Gastroesophageal sphincter (tissue), 4 donors: ENCODE measurements around the gene DNAAF5. TPM values are rescaled to one million over a fixed set of nuclear protein-coding genes. Genes with fewer than 3 reads are reported as not detected.
A peak's percentile ranks its signal among the peaks of the same experiment; 100 is the strongest.

ENCODE experiments used
- ATAC-seq: fragments of 150-250 bp; one replicate; pipeline ENCODE4 v1.9.1; 2016; ENCODE audit warnings: mild to moderate bottlenecking, moderate library complexity
- H3K27ac ChIP-seq, 4 donors: fragments of 200-600 bp; sonication (generic) in 3 of 4; 1 replicate in 3 of 4; 2 replicates in 1 of 4; pipeline ENCODE4 v1.5.1; 2016 to 2019
- H3K27me3 ChIP-seq: fragments of 200-600 bp; sonication (generic); one replicate; pipeline ENCODE4 v1.5.1; 2019
- H3K36me3 ChIP-seq, 2 donors: fragments of 200-600 bp; sonication (generic); one replicate each; pipeline ENCODE4 v1.5.1; 2019; ENCODE audit warnings: control low read depth in 1 of 2
- H3K4me1 ChIP-seq, 3 donors: fragments of 200-600 bp; sonication (generic); 1 replicate in 2 of 3; 2 replicates in 1 of 3; pipeline ENCODE4 v1.5.1; 2016 to 2019; ENCODE audit warnings: control low read depth in 2 of 3
- H3K4me3 ChIP-seq, 2 donors: fragments of 200-600 bp; sonication (generic); one replicate each; pipeline ENCODE4 v1.5.1; 2019; ENCODE audit warnings: mild to moderate bottlenecking in 1 of 2, moderate library complexity in 1 of 2
- H3K9me3 ChIP-seq, 3 donors: fragments of 200-600 bp; sonication (generic); one replicate each; pipeline ENCODE4 v1.5.1; 2017 to 2019; ENCODE audit warnings: control low read depth in 2 of 3
- EP300 ChIP-seq: sonication (generic); formaldehyde crosslinking; IDR thresholded peaks from one replicate; pipeline ENCODE4 v1.6.1; 2017; ENCODE audit warnings: antibody characterized with exemption, mild to moderate bottlenecking
- POLR2A ChIP-seq, 2 donors: fragments of 450-650 bp; IDR thresholded peaks; one replicate each; pipeline ENCODE4 v1.6.1; 2017; ENCODE audit warnings: antibody characterized with exemption in 2 of 2, mild to moderate bottlenecking in 2 of 2, moderate library complexity in 1 of 2
- POLR2AphosphoS5 ChIP-seq: sonication (generic); formaldehyde crosslinking; IDR thresholded peaks from one replicate; pipeline ENCODE4 v1.6.1; 2017; ENCODE audit warnings: antibody characterized with exemption
- WGBS, 2 donors: methylation state at CpG; one replicate each; pipeline ENCODE4 v1.1.5; 2018; ENCODE audit warnings: low coverage in 1 of 2; 5-methylcytosine and 5-hydroxymethylcytosine counted together
- total RNA-seq, 4 donors: library from RNA; depleted of rRNA; stranded (reverse); fragments of >200 nt; gene quantifications; one replicate each; pipeline ENCODE4 v1.1.0, GENCODE V29; 2016
- TF ChIP-seq, protein P1 (sequence below), 4 experiments: fragments of 200-600 bp in 2 of 4; fragments of 450-650 bp in 2 of 4; sonication (generic) in 1 of 4; IDR thresholded peaks; one replicate each; pipeline ENCODE4 v1.5.1; 2017 to 2019; ENCODE audit warnings: antibody characterized with exemption in 4 of 4, mild to moderate bottlenecking in 2 of 4, moderate library complexity in 2 of 4

Gene DNAAF5
- total RNA-seq, 4 donors from 2014 or later: 17.4 to 36.4 (median 21.7) TPM

DNA sequence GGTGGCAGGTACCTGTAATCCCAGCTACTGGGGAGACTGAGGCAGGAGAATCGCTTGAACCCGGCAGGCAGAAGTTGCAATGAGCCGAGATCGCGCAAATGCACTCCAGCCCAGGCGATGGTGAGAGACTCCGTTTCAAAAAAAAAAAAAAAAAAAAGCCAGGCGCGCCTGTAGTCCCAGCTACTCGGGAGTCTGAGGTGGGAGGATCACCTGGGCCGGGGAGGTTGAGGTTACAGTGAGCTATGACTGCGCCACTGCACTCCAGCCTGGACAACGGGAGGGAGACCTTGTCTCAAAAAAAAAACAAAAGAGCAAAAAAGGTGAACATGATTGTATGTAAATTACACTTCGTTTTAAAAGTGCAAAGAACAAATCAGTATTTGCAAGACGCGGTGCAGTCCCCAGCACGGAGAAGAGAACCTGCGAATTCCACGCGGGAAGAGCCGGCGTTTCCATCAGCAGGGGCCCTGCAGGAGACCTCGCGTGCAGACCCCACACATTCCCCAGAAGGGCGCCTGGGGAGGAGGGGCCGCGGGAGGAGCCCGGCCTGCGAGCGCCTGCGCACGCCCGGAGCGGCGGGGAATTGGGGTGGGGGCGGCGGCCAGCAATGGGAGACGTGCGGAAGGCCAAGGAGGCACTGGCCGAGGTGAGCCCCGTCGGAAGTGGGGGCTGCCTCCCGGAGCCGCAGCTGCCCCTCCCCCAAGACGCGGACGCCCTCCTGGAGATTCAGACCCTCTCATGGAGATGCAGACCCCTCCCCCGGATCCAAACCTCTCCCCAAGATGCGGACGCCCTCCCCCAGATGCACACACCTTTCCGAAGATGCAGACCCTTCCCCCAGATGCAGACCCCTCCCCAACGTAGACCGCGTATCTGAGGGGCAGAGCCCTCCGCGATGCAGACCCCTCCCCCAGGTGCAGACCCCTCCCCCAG lies 89.1 kb downstream of the DNAAF5 start:
- ATAC-seq: no peak
- Histone ChIP-seq H3K36me3 (no peaks in the 10 kb centered on the region), H3K27me3 (no peaks in the 10 kb centered on the region), H3K27ac (peak overlapping the region; percentile 70 to 96 (median 95)), H3K4me1 (peaks cover 3 to 81% (median 36%) of the 10 kb centered on the region in 3 donors), H3K4me3 (peak overlapping the region; percentile 21 to 94), H3K9me3 (no peaks in the 10 kb centered on the region)
- 44 to 65% methylated on average over 13 to 25 of the region's 56 CpGs for WGBS, 2 donors
- TF ChIP-seq POLR2AphosphoS5: no peak
- TF ChIP-seq EP300: no peak
- TF ChIP-seq, protein P1, sequence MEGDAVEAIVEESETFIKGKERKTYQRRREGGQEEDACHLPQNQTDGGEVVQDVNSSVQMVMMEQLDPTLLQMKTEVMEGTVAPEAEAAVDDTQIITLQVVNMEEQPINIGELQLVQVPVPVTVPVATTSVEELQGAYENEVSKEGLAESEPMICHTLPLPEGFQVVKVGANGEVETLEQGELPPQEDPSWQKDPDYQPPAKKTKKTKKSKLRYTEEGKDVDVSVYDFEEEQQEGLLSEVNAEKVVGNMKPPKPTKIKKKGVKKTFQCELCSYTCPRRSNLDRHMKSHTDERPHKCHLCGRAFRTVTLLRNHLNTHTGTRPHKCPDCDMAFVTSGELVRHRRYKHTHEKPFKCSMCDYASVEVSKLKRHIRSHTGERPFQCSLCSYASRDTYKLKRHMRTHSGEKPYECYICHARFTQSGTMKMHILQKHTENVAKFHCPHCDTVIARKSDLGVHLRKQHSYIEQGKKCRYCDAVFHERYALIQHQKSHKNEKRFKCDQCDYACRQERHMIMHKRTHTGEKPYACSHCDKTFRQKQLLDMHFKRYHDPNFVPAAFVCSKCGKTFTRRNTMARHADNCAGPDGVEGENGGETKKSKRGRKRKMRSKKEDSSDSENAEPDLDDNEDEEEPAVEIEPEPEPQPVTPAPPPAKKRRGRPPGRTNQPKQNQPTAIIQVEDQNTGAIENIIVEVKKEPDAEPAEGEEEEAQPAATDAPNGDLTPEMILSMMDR (IDR thresholded peaks at IDR 0.05): no peak
- no peak for TF ChIP-seq POLR2A (IDR thresholded peaks at IDR 0.05)

- Histone ChIP-seq H3K36me3 (no peaks in the 10 kb centered on the region), H3K27me3 (no peaks in the 10 kb centered on the region), H3K27ac (peak overlapping the region; percentile 70 to 96 (median 95)), H3K9me3 (no peaks in the 10 kb centered on the region), H3K4me3 (peak overlapping the region; percentile 93 to 94), H3K4me1 (peaks cover 3 to 89% (median 36%) of the 10 kb centered on the region in 3 donors)
- ATAC-seq: peak; percentile 95
- no CpG with 5 or more reads among the region's 51 CpGs for WGBS, 2 donors
- TF ChIP-seq POLR2AphosphoS5 (peak; percentile 87), POLR2A (IDR thresholded peaks at IDR 0.05) (peak; percentile 73 to 89)
- TF ChIP-seq, protein P1 (IDR thresholded peaks at IDR 0.05): no peak
Observed at GRCh38 chr7:816300-816750, 89.8 kb downstream of the DNAAF5 start.

DNA sequence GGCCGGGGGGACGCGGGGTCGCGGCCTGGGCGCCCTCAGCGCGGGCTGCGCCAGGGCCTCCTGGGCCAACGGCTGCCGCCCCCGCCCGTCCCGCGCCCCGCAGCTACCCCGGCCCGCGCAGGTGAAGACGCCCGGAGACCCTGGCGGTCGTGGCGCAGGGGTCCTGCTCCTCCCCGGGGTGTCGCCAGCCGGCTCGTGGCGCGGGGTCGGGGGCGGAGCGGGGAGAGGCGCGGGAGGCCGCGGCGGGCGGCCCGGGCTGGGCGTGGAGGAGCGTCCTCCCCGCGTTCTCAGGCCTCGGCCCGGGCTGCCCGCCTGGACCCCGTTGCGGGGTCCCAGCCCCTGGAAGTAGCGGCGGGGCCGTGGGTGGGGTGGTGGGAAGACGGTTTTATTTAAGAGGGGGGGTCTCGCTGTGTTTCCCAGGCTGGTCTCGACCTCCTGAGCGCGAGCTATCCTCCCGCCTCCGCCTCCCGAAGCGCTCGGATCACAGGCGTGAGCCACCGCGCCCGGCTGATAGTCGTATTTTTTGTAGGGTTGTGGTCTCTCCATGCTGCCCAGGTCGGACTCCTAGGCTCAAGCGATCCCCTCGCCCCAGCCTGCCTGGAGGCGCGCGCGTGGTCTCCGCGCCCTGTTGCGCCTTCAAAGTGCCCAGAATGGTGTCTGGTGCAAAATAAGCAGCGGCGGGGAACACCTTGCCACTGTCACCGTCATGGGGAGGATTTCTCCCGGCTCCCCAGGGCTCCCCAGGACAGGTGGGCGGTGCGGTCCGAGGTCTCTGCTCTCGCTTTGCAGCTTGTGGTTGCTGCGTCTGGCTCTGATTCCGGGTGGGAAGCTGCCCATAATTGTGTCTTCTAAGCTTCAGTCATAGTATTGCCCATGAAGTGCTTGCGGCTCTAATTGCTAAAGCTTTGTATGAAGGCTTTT lies 90.5 kb downstream of the DNAAF5 start:
- Histone ChIP-seq H3K27ac (peak overlapping the region; percentile 80 to 96 (median 95)), H3K4me1 (peaks cover 3 to 89% (median 39%) of the 10 kb centered on the region in 3 donors), H3K9me3 (no peaks in the 10 kb centered on the region), H3K36me3 (no peaks in the 10 kb centered on the region), H3K27me3 (no peaks in the 10 kb centered on the region), H3K4me3 (peak overlapping the region; percentile 93 to 94)
- TF ChIP-seq POLR2A (IDR thresholded peaks at IDR 0.05): no peak
- no peak for TF ChIP-seq EP300
- TF ChIP-seq, protein P1 (IDR thresholded peaks at IDR 0.05): no peak
- no peak for TF ChIP-seq POLR2AphosphoS5
- 0% methylated on average over 2 of the region's 88 CpGs; no CpG with 5 or more reads in 1 of the 2 donors for WGBS, 2 donors
- peak; percentile 18 for ATAC-seq

DNA sequence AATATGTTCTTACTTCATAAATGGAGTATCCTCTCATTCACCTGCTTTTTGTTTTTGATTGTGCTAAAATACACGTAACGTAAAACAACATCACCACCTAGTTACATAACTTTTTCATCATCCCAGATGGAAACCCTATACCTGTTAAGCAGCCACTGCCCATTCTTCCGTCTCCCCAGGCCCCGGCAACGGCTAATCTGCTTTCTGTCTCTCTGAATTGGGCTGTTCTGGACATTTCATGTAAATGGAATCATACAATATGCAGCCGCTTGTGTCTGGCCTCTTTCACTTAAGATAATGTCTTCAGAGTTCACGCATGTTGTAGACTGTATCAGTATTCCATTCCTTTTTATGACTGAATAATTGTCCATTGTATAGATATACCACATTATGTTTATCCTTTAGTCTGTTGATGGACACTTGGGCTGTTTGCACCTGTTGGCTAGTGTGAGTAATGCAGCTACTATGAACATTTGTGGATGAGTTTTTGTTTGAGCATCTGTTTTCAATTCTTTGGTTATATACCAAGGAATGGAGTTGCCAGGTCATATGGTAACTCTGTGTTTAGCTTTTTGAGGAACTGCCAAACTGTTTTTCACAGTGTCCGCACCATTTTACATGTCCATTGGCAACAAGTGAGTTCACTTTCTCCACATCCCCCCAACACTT lies 91.7 kb downstream of the DNAAF5 start:
- no peak for TF ChIP-seq POLR2A (IDR thresholded peaks at IDR 0.05)
- TF ChIP-seq, protein P1 (IDR thresholded peaks at IDR 0.05): peak in 3 of 4 experiments; percentile 20 to 45 (median 33)
- Histone ChIP-seq H3K27ac (peak overlapping the region in 3 of 4 donors; percentile 68 to 96 (median 95)), H3K27me3 (no peaks in the 10 kb centered on the region), H3K4me3 (peak overlapping the region in 1 of 2 donors; percentile 94), H3K36me3 (no peaks in the 10 kb centered on the region), H3K9me3 (no peaks in the 10 kb centered on the region), H3K4me1 (peaks cover 3 to 90% (median 40%) of the 10 kb centered on the region in 3 donors)
- ATAC-seq: no peak
- 63 to 65% methylated on average over 6 to 7 of the region's 8 CpGs for WGBS, 2 donors
